Caco-2 (cell line): ENCODE measurements around the gene POMT1. TPM values are rescaled to one million over a fixed set of nuclear protein-coding genes. Genes with fewer than 3 reads are reported as not detected.

Source experiments
- BruUV-seq: library from RNA; stranded (reverse); fragments of 400-500 nt; replicated peaks from 2 replicates; lab custom pipeline; 2021; lab: Mats Ljungman, UMichigan
- CTCF ChIA-PET: fragments of 300-600 bp; sonication (Branson Sonifier 250); formaldehyde crosslinking; loops from one replicate; lab custom pipeline; 2022; ENCODE audit warnings: antibody characterized with exemption; lab: Charles Lee
- POLR2A ChIA-PET: fragments of 300-600 bp; sonication (Branson Sonifier 250); formaldehyde crosslinking; loops from one replicate; lab custom pipeline; 2022; ENCODE audit warnings: antibody characterized with exemption; lab: Charles Lee
- DNase-seq, 2 experiments: peaks; one replicate each; pipeline versions ENCODE4 v3.0.0 to v3.0.0-alpha.2; 2020 to 2022
- H3K27me3 ChIP-seq: replicated peaks from 2 replicates; pipeline ENCODE4 v1.6.0; 2011; ENCODE audit warnings: low read length; ENCODE audit not compliant: control insufficient read depth, insufficient read depth
- H3K36me3 ChIP-seq: 2 replicates; pipeline ENCODE4 v1.5.1; 2011; ENCODE audit warnings: low read length; ENCODE audit not compliant: control insufficient read depth, insufficient read depth
- H3K4me1 ChIP-seq: fragments of 250-450 bp; sonication (Bioruptor Pico); 2 replicates; pipeline ENCODE4 v1.5.1; 2020; ENCODE audit warnings: mild to moderate bottlenecking
- H3K4me3 ChIP-seq: 2 replicates; pipeline ENCODE4 v1.5.1; 2011; ENCODE audit warnings: low read depth, mild to moderate bottlenecking, control low read depth, low read length
- H3K9me3 ChIP-seq: fragments of 250-450 bp; sonication (Bioruptor Pico); 2 replicates; pipeline ENCODE4 v1.5.1; 2020; ENCODE audit warnings: mild to moderate bottlenecking, moderate library complexity
- H3K27ac Mint-ChIP-seq: one replicate; pipeline ENCODE4 v1.8.0; 2022; ENCODE audit warnings: mixed read lengths; ENCODE audit not compliant: unreplicated experiment
- H3K27me3 Mint-ChIP-seq: one replicate; pipeline ENCODE4 v1.8.0; 2022; ENCODE audit warnings: mixed read lengths; ENCODE audit not compliant: insufficient read depth, unreplicated experiment
- H3K36me3 Mint-ChIP-seq: one replicate; pipeline ENCODE4 v1.8.0; 2022; ENCODE audit warnings: mild to moderate bottlenecking, mixed read lengths; ENCODE audit not compliant: insufficient read depth, unreplicated experiment
- H3K4me1 Mint-ChIP-seq: one replicate; pipeline ENCODE4 v1.8.0; 2022; ENCODE audit warnings: low read depth, mixed read lengths; ENCODE audit not compliant: unreplicated experiment
- H3K4me3 Mint-ChIP-seq: one replicate; pipeline ENCODE4 v1.8.0; 2022; ENCODE audit warnings: mild to moderate bottlenecking, moderate library complexity, mixed read lengths; ENCODE audit not compliant: unreplicated experiment
- H3K9me3 Mint-ChIP-seq: one replicate; pipeline ENCODE4 v1.8.0; 2022; ENCODE audit warnings: mixed read lengths; ENCODE audit not compliant: unreplicated experiment
- intact Hi-C: fragments of 100-400 bp; cut with micrococcal nuclease; formaldehyde crosslinking; loops from one replicate; pipeline ENCODE4 v1.10.0; 2022; ENCODE audit not compliant: unreplicated experiment
- total RNA-seq: library from RNA; stranded (reverse); gene quantifications from 2 replicates; pipeline ENCODE4 v1.2.3, GENCODE V29; 2022
- TF ChIP-seq, protein P1 (sequence below), 2 experiments: fragments of 200-600 bp in 1 of 2; IDR thresholded peaks; 1 replicate in 1 of 2; 2 replicates in 1 of 2; pipeline versions ENCODE4 v1.5.1 to v1.8.0; 2011 to 2022; ENCODE audit warnings: antibody characterized with exemption in 1 of 2, control low read depth in 1 of 2, inconsistent platforms in 1 of 2, low read depth in 1 of 2, low read length in 1 of 2, mild to moderate bottlenecking in 1 of 2, moderate library complexity in 1 of 2; ENCODE audit not compliant: insufficient read depth in 1 of 2, severe bottlenecking in 1 of 2, unreplicated experiment in 1 of 2

Gene POMT1
- total RNA-seq, 1 experiment from 2014 or later: 44.2 TPM

DNA sequence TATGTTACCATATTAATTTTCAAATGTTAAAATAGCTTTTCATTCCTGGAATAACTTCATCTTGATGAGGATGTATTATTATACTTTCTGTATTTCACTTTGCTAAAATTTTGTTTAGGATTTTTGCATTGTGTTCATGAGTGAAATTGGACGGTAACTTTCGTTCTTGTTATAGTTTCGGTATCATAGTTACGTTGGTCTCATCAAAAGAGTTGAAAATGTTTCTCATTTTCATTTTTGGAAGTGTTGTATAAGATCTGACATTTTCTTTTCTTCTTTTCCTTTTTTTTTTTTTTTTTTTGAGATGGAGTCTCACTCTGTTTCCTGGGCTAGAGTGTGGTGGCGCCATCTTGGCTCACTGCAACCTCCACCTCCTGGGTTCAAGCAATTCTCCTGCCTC, 62.7 kb downstream of the POMT1 start:
- POLR2A ChIA-PET: no interaction called here
- Mint-ChIP-seq H3K4me1 (peaks cover 11% of the 10 kb centered on the region), H3K36me3 (peaks cover 34% of the 10 kb centered on the region), H3K27ac (no peak overlapping the region), H3K27me3 (no peaks in the 10 kb centered on the region), H3K4me3 (no peak overlapping the region), H3K9me3 (no peaks in the 10 kb centered on the region)
- H3K27me3 ChIP-seq: no peaks in the 10 kb centered on the region
- peaks cover 13% of the 10 kb centered on the region; the same call in 1 of the 2 replicates for H3K9me3 ChIP-seq
- H3K4me3 ChIP-seq: no peak overlapping the region
- intact Hi-C loops: loop anchor here (10.0 kb wide), 1 partner anchor 61 kb away; the partner anchor contains the start of gene POMT1
- no peak for DNase-seq
- TF ChIP-seq, protein P1, sequence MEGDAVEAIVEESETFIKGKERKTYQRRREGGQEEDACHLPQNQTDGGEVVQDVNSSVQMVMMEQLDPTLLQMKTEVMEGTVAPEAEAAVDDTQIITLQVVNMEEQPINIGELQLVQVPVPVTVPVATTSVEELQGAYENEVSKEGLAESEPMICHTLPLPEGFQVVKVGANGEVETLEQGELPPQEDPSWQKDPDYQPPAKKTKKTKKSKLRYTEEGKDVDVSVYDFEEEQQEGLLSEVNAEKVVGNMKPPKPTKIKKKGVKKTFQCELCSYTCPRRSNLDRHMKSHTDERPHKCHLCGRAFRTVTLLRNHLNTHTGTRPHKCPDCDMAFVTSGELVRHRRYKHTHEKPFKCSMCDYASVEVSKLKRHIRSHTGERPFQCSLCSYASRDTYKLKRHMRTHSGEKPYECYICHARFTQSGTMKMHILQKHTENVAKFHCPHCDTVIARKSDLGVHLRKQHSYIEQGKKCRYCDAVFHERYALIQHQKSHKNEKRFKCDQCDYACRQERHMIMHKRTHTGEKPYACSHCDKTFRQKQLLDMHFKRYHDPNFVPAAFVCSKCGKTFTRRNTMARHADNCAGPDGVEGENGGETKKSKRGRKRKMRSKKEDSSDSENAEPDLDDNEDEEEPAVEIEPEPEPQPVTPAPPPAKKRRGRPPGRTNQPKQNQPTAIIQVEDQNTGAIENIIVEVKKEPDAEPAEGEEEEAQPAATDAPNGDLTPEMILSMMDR (IDR thresholded peaks at IDR 0.05; ENCODE audit: insufficient read depth in 1 of 2, low read depth in 1 of 2, low read length in 1 of 2, severe bottlenecking in 1 of 2, unreplicated experiment in 1 of 2): no peak
- CTCF ChIA-PET: interaction anchor here (0.7 kb wide), 1 partner anchor 604 kb away, joined by 4 read pairs; no protein-coding TSS in a partner anchor
- H3K36me3 ChIP-seq: no peaks in the 10 kb centered on the region
- H3K4me1 ChIP-seq: peaks cover 14% of the 10 kb centered on the region
- no TSS peak for BruUV-seq

DNA sequence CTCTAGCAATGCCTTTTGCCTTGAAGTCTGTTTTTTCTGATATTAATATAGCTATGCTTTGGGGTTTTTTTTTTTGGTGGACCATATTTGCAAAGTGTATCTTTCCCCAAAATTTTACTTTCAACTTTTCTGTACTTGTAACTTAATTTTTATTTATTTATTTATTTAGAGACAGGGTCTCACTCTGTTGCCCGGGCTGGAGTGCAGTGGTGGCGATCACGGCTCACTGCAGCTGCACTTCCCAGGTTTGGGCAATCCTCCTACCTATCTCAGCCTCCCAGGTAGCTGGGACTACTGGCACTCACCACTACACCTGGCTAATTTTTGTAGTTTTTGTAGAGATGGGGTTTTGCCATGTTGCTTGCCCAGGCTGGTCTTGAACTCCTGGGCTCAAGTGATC, 63.4 kb downstream of the POMT1 start:
- Histone ChIP-seq H3K4me3 (no peak overlapping the region), H3K9me3 (peaks cover 13% of the 10 kb centered on the region; the same call in 1 of the 2 replicates), H3K27me3 (no peaks in the 10 kb centered on the region), H3K36me3 (no peaks in the 10 kb centered on the region), H3K4me1 (peaks cover 9% of the 10 kb centered on the region)
- DNase-seq: no peak
- Mint-ChIP-seq H3K4me3 (no peak overlapping the region), H3K27ac (no peak overlapping the region), H3K27me3 (no peaks in the 10 kb centered on the region), H3K9me3 (no peaks in the 10 kb centered on the region), H3K4me1 (peaks cover 11% of the 10 kb centered on the region), H3K36me3 (peaks cover 34% of the 10 kb centered on the region)
- CTCF ChIA-PET: no interaction called here
- no TSS peak for BruUV-seq
- TF ChIP-seq, protein P1 (IDR thresholded peaks at IDR 0.05; ENCODE audit: insufficient read depth in 1 of 2, low read depth in 1 of 2, low read length in 1 of 2, severe bottlenecking in 1 of 2, unreplicated experiment in 1 of 2): no peak
- POLR2A ChIA-PET: no interaction called here
- intact Hi-C loops: loop anchor here (10.0 kb wide), 1 partner anchor 61 kb away; the partner anchor contains the start of gene POMT1

DNA sequence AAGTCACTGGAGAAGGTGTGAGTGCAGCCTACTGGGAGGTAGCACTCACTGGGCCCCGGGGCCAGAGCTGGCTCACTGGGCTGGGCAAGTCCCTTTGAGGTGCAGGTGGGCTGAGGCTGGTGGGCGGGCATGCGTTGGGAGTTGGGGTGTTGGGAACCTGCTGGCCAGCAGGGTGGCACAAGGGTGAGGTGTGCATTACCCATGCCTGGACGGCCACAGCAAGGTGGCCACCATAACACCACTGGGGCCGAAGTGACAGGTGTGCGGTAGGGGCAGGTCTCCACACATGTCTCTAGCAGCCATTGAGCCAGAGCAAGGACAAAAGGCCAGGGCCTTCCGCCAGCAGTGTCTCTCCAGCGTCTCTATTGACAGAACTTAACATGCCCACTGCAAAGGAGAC, 65.2 kb downstream of the POMT1 start:
- TF ChIP-seq, protein P1 (IDR thresholded peaks at IDR 0.05; ENCODE audit: insufficient read depth in 1 of 2, low read depth in 1 of 2, low read length in 1 of 2, severe bottlenecking in 1 of 2, unreplicated experiment in 1 of 2): no peak
- Mint-ChIP-seq H3K27me3 (no peaks in the 10 kb centered on the region), H3K36me3 (peaks cover 38% of the 10 kb centered on the region), H3K9me3 (no peaks in the 10 kb centered on the region), H3K27ac (no peak overlapping the region), H3K4me1 (no peaks in the 10 kb centered on the region), H3K4me3 (no peak overlapping the region)
- no peak for DNase-seq
- intact Hi-C loops: loop anchor here (10.0 kb wide), 1 partner anchor 63 kb away; the partner anchor contains the start of gene POMT1
- no peaks in the 10 kb centered on the region for H3K27me3 ChIP-seq
- H3K4me3 ChIP-seq: no peak overlapping the region
- ChIA-PET CTCF (no interaction called here), POLR2A (no interaction called here)
- H3K4me1 ChIP-seq: no peaks in the 10 kb centered on the region
- peaks cover 8% of the 10 kb centered on the region; the same call in 1 of the 2 replicates for H3K9me3 ChIP-seq
- BruUV-seq: no TSS peak
- no peaks in the 10 kb centered on the region for H3K36me3 ChIP-seq

Other genes starting within 250 kb of the POMT1 start
- gene FAM78A, start 226.4 kb upstream of the POMT1 start, total RNA-seq: 0.70 and 0.88 TPM in 2 replicates
- 0.11 TPM in 1 of 2 replicates, not detected in the other for gene PLPP7, start 213.2 kb upstream of the POMT1 start, total RNA-seq
- 219 and 235 TPM in 2 replicates for gene PRRC2B, start 108.8 kb upstream of the POMT1 start, total RNA-seq
- gene UCK1, start 28.3 kb downstream of the POMT1 start, total RNA-seq: 24.9 and 25.7 TPM in 2 replicates
- gene PRRT1B, start 42.6 kb downstream of the POMT1 start, total RNA-seq: 5.0 and 6.5 TPM in 2 replicates
- gene RAPGEF1, start 237.2 kb downstream of the POMT1 start, total RNA-seq: 71.5 and 75.4 TPM in 2 replicates